K562 (cell line): ENCODE measurements around the gene OOSP4B. TPM values are rescaled to one million over a fixed set of nuclear protein-coding genes. Genes with fewer than 3 reads are reported as not detected.
A peak's percentile ranks its signal among the peaks of the same experiment; 100 is the strongest.

Source experiments
- ATAC-seq: fragments of 200-7000 bp; cut with Tn5 transposase; 3 replicates; pipeline ENCODE4 v1.9.1; 2020; ENCODE audit warnings: moderate library complexity
- BruUV-seq: library from RNA; stranded (reverse); fragments of 400-500 nt; replicated peaks from 2 replicates; lab custom pipeline; 2021; lab: Mats Ljungman, UMichigan
- CTCF ChIA-PET: fragments of 300-600 bp; formaldehyde crosslinking; extraction: SDS; loops from one replicate; lab custom pipeline; 2021; ENCODE audit warnings: low intra/inter-chr PET ratio; lab: Yijun Ruan, JAX
- POLR2A ChIA-PET: fragments of 300-600, 350-650 bp; sonication (Branson Sonifier 250); formaldehyde crosslinking; extraction: SDS; loops from one replicate; lab custom pipeline; 2021; ENCODE audit warnings: antibody characterized with exemption, inconsistent platforms; lab: Yijun Ruan, JAX
- DNase-seq, 4 experiments: peaks; one replicate each; pipeline versions ENCODE4 v3.0.0 to v3.0.0-alpha.2; 2011 to 2018; ENCODE audit warnings: low spot score in 3 of 4, mixed read lengths in 3 of 4; ENCODE audit errors: extremely low read depth in 1 of 4
- FAIRE-seq: peaks from 2 replicates; lab custom pipeline; 2011; peaks lifted over from hg19 to GRCh38; lab: Jason Lieb, UNC
- H2AFZ ChIP-seq: 2 replicates; pipeline ENCODE4 v1.6.0; 2011; ENCODE audit warnings: low read depth, low read length, control low read depth, inconsistent platforms
- H3K27ac ChIP-seq: fragments of 200-600 bp; 3 replicates; pipeline ENCODE4 v1.8.0; 2011; ENCODE audit warnings: low read depth, mild to moderate bottlenecking, control low read depth, inconsistent platforms, low read length, moderate library complexity, mixed read lengths; ENCODE audit errors: extremely low read depth
- H3K27me3 ChIP-seq, 2 experiments: fragments of 300-600 bp in 1 of 2; 2 replicates in 1 of 2; 3 replicates in 1 of 2; pipeline versions ENCODE4 v1.6.0 to v1.8.0; 2011; ENCODE audit warnings: inconsistent platforms in 2 of 2, low read length in 2 of 2, mild to moderate bottlenecking in 1 of 2, mixed read lengths in 1 of 2, moderate library complexity in 1 of 2; ENCODE audit not compliant: control insufficient read depth in 2 of 2, insufficient read depth in 2 of 2
- H3K36me3 ChIP-seq: fragments of 300-600 bp; 3 replicates; pipeline ENCODE4 v1.8.0; 2011; ENCODE audit warnings: mild to moderate bottlenecking, low read length, inconsistent platforms; ENCODE audit not compliant: control insufficient read depth, insufficient read depth
- H3K4me1 ChIP-seq, 2 experiments: fragments of 200-600 bp in 1 of 2; replicated peaks in 1 of 2; 2 replicates in 1 of 2; 3 replicates in 1 of 2; pipeline versions ENCODE4 v1.5.1 to v1.8.0; 2011; ENCODE audit warnings: inconsistent platforms in 2 of 2, low read length in 2 of 2, mild to moderate bottlenecking in 1 of 2, mixed read lengths in 1 of 2, moderate library complexity in 1 of 2; ENCODE audit not compliant: control insufficient read depth in 2 of 2, insufficient read depth in 2 of 2
- H3K4me2 ChIP-seq: 2 replicates; pipeline ENCODE4 v1.6.1; 2011; ENCODE audit warnings: low read length, control low read depth, inconsistent platforms, mixed read lengths; ENCODE audit not compliant: insufficient read depth
- H3K4me3 ChIP-seq: fragments of 200-600 bp; sonication (generic), shearing (Covaris generic); 2 replicates; pipeline ENCODE4 v1.5.1; 2016; ENCODE audit warnings: control low read depth, inconsistent platforms
- H3K79me2 ChIP-seq: fragments of 200-600 bp; 3 replicates; pipeline ENCODE4 v1.8.0; 2011; ENCODE audit warnings: low read length, inconsistent platforms; ENCODE audit not compliant: control insufficient read depth, insufficient read depth
- H3K9ac ChIP-seq, 2 experiments: 2 replicates each; pipeline versions ENCODE4 v1.6.0 to v1.6.1; 2011; ENCODE audit warnings: low read depth in 2 of 2, low read length in 2 of 2, control low read depth in 1 of 2, inconsistent platforms in 1 of 2, mild to moderate bottlenecking in 1 of 2, mixed read lengths in 1 of 2; ENCODE audit not compliant: insufficient read depth in 1 of 2
- H3K9me1 ChIP-seq: one replicate; pipeline ENCODE4 v1.6.0; 2011; ENCODE audit warnings: inconsistent platforms, mild to moderate bottlenecking, low read length, moderate library complexity; ENCODE audit not compliant: control insufficient read depth, insufficient read depth
- H3K9me3 ChIP-seq: replicated peaks from 2 replicates; pipeline ENCODE4 v1.5.1; 2011; ENCODE audit warnings: low read depth, low read length, inconsistent platforms; ENCODE audit not compliant: control insufficient read depth, insufficient read depth
- H4K20me1 ChIP-seq: replicated peaks from 2 replicates; pipeline ENCODE4 v1.6.1; 2011; ENCODE audit warnings: low read length, inconsistent platforms, mixed read lengths; ENCODE audit not compliant: control insufficient read depth, insufficient read depth
- C11orf30 ChIP-seq: fragments of 450-650 bp; IDR thresholded peaks from 2 replicates; pipeline ENCODE4 v1.6.1; 2016; ENCODE audit warnings: low read depth, mild to moderate bottlenecking
- FOXJ3 ChIP-seq: sonication (generic); formaldehyde crosslinking; IDR thresholded peaks from 2 replicates; pipeline ENCODE4 v1.4.0; 2020; ENCODE audit warnings: mild to moderate bottlenecking, missing genetic modification reagents
- FOXK2 ChIP-seq, 2 experiments: fragments of 450-650 bp; IDR thresholded peaks in 1 of 2; conservative IDR thresholded peaks in 1 of 2; 2 replicates each; pipeline ENCODE4 v1.6.1; 2016; ENCODE audit warnings: low read depth in 2 of 2, mild to moderate bottlenecking in 1 of 2
- KDM2B ChIP-seq: fragments of 250-450 bp; sonication (Bioruptor Pico); IDR thresholded peaks from 2 replicates; pipeline ENCODE4 v1.8.0; 2021; ENCODE audit warnings: mild to moderate bottlenecking, moderate library complexity
- MAFF ChIP-seq: IDR thresholded peaks from 2 replicates; pipeline ENCODE4 v1.6.1; 2012; ENCODE audit warnings: low read length, improper control_type of control experiment
- MAFG ChIP-seq: fragments of 450-650 bp; conservative IDR thresholded peaks from 2 replicates; pipeline ENCODE4 v1.6.1; 2016; ENCODE audit warnings: missing genetic modification characterization, missing compliant biosample characterization
- MAFK ChIP-seq: IDR thresholded peaks from 2 replicates; pipeline ENCODE4 v1.6.1; 2011; ENCODE audit warnings: low read length, improper control_type of control experiment
- NFE2 ChIP-seq: IDR thresholded peaks from 2 replicates; pipeline ENCODE4 v1.6.1; 2014; ENCODE audit warnings: antibody characterized with exemption, low read depth
- ZNF263 ChIP-seq: sonication (generic); formaldehyde crosslinking; IDR thresholded peaks from 2 replicates; pipeline ENCODE4 v1.8.0; 2022; ENCODE audit warnings: mild to moderate bottlenecking, missing genetic modification reagents, borderline replicate concordance
- ZNF316 ChIP-seq: fragments of 450-650 bp; IDR thresholded peaks from 2 replicates; pipeline ENCODE4 v1.6.1; 2016
- ZNF436 ChIP-seq: fragments of 250-450, 450-650 bp; sonication (Bioruptor Pico); formaldehyde crosslinking; IDR thresholded peaks from 2 replicates; pipeline ENCODE4 v1.7.0; 2020; ENCODE audit warnings: mild to moderate bottlenecking
- ZNF695 ChIP-seq: fragments of 450-650 bp; formaldehyde crosslinking; IDR thresholded peaks from 2 replicates; pipeline ENCODE4 v1.4.0; 2020; ENCODE audit warnings: mild to moderate bottlenecking, moderate library complexity
- WGBS: fragments of 100-300 bp; shearing (Covaris generic); methylation state at CpG from one replicate; pipeline ENCODE4 v1.1.6; 2016; ENCODE audit warnings: low coverage, mixed read lengths; ENCODE audit not compliant: insufficient coverage; ENCODE audit errors: missing lambda C conversion rate; 5-methylcytosine and 5-hydroxymethylcytosine counted together
- in situ Hi-C: fragments of 300-500 bp; cut with MboI; formaldehyde crosslinking; loops from 4 replicates; pipeline ENCODE4 v1.15.0; 2018; ENCODE audit warnings: inconsistent platforms, mixed read lengths
- intact Hi-C: fragments of 100-400 bp; cut with micrococcal nuclease; formaldehyde crosslinking; loops from 2 replicates; pipeline ENCODE4 v1.14.2; 2022
- polyA plus RNA-seq, 8 experiments: library from polyadenylated mRNA; depleted of rRNA in 4 of 8; stranded (reverse) in 5 of 8; unstranded in 3 of 8; fragments of >200 nt; fragmentation: Nextera tagmentation in 2 of 8; fragmentation: Illumina TruSeq in 1 of 8; extraction: Ambion mirVana in 2 of 8; extraction: Trizol in 1 of 8; gene quantifications; 2 replicates each; pipeline versions ENCODE4 v1.2.1 to v1.2.3, GENCODE V29; 2011 to 2014; ENCODE audit warnings: inconsistent platforms in 1 of 8, missing spikeins in 1 of 8
- total RNA-seq, 7 experiments: library from RNA; depleted of rRNA in 6 of 7; stranded (reverse); fragments of >200 nt in 6 of 7; fragmentation: Illumina TruSeq in 2 of 7; extraction: Trizol in 2 of 7; gene quantifications; 2 replicates each; pipeline versions ENCODE4 v1.2.1 to v1.2.3, GENCODE V29; 2011 to 2021; ENCODE audit warnings: low replicate concordance in 1 of 7

The OOSP4B gene
- total and polyA plus RNA-seq, 9 of the 15 experiments (the other 6 are each of a cell fraction or from before 2014, with no cell fraction given): 0.10 to 0.43 (median 0.15) TPM; not detected in 5

DNA sequence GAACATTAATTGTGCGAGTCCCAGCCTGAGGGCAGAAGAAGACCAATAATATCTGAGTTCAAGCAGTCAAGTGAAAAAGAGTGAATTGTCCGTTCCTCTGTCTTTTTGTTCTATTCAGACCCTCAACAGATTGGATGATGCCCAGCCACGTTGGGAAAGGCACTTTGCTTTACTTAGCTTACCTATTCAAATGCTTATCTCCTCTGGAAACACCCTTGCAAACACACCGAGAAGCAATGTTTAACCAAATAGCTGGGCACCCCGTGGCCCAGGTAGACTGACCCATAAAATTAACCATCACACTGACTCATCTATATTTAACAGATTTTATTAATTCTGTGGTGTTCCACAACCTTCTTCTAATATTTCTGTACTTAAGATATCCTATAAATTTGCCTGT is 43.9 kb upstream of the OOSP4B start:
- CTCF ChIA-PET: no interaction called here
- H3K9ac ChIP-seq: no peak overlapping the region
- no peak for FAIRE-seq
- in situ Hi-C loops (no loop called here), intact Hi-C loops (no loop called here)
- POLR2A ChIA-PET: interaction anchor here (0.6 kb wide), 1 partner anchor 166 kb away, joined by 3 read pairs; no protein-coding TSS in a partner anchor
- no peak for DNase-seq
- no peak overlapping the region for H3K4me2 ChIP-seq
- peaks cover 5% of the 10 kb centered on the region for H3K9me3 ChIP-seq
- H3K36me3 ChIP-seq: no peaks in the 10 kb centered on the region
- no peaks in the 10 kb centered on the region for H3K79me2 ChIP-seq
- ATAC-seq: no peak
- H3K4me3 ChIP-seq: no peak overlapping the region
- no peaks in the 10 kb centered on the region for H3K9me1 ChIP-seq
- peaks cover 0 to 14% of the 10 kb centered on the region in 2 experiments; a peak in 2 of 5 replicates for H3K4me1 ChIP-seq
- H4K20me1 ChIP-seq: no peaks in the 10 kb centered on the region
- WGBS: 62% methylated on average over 5 of the region's 5 CpGs
- no TSS peak for BruUV-seq
- H3K27me3 ChIP-seq: no peaks in the 10 kb centered on the region
- no peak overlapping the region; the same call in 1 of the 2 replicates for H2AFZ ChIP-seq
- TF ChIP-seq KDM2B: no peak
- no peak for TF ChIP-seq FOXK2 (conservative IDR thresholded peaks at IDR 0.05 in 1 of 2, IDR thresholded peaks at IDR 0.05 in 1 of 2; ENCODE audit: low read depth in 2 of 2)
- no peak for TF ChIP-seq ZNF695 (CRISPR knock-in tag)
- TF ChIP-seq ZNF436 (CRISPR knock-in tag): no peak
- H3K27ac ChIP-seq: no peak overlapping the region

DNA sequence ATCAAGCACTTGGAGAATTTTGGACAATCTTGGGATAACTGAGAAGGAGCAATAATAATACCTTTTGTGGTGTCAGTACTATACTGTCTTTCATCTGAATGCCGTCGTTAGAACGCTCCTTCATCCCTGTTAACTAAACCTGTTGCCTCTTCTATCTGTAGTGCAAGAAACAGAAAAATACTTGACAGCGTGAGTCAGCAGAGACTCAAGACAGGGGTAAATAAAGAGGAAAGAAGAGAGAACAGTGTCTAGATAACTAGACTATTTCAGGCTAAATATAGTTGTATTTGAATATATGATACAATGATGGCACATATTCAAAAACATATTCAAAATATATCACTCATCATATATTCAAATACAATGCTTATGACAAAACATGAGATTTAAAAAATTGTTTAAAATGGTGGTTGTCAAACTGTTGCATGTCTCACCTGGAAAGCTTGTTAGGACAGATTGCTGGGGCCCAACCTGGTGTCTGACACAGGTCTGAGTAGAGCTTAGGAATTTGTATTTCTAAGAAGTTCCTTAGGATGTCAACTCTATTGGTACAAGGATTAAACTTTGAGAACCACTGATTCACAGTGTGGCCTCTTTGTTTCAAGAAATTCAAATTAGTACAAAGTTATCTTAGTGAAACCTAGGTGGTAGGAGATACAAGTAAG is 35.7 kb upstream of the OOSP4B start:
- Histone ChIP-seq H3K4me3 (no peak overlapping the region), H3K9me3 (no peaks in the 10 kb centered on the region), H3K9ac (no peak overlapping the region), H3K4me1 (peaks cover 0 to 16% of the 10 kb centered on the region in 2 experiments; a peak in 2 of 5 replicates), H4K20me1 (no peaks in the 10 kb centered on the region), H3K9me1 (no peaks in the 10 kb centered on the region), H3K36me3 (no peaks in the 10 kb centered on the region), H3K27ac (no peak overlapping the region), H3K27me3 (no peaks in the 10 kb centered on the region), H3K79me2 (no peaks in the 10 kb centered on the region), H3K4me2 (no peak overlapping the region; the same call in 1 of the 2 replicates), H2AFZ (peak overlapping the region; percentile 57)
- intact Hi-C loops: no loop called here
- ChIA-PET POLR2A (no interaction called here), CTCF (no interaction called here)
- in situ Hi-C loops: no loop called here
- DNase-seq (peak in 1 of 4 experiments; percentile 24), ATAC-seq (peak; percentile 73), FAIRE-seq (peak; percentile 42)
- WGBS: 42% methylated on average over 4 of the region's 4 CpGs
- no TSS peak for BruUV-seq
- TF ChIP-seq ZNF263 (CRISPR knock-in tag) (no peak), ZNF316 (peak; percentile 58), MAFF (peak; percentile 20; the same call in 1 of the 2 replicates), C11orf30 (peak; percentile 67), MAFG (tag) (peak; percentile 58), NFE2 (peak; percentile 73), FOXJ3 (no peak), MAFK (peak; percentile 24; the same call in 1 of the 2 replicates)
